ENCODE data around the gene TMED5. TPM values are rescaled to one million over a fixed set of nuclear protein-coding genes. Genes with fewer than 3 reads are reported as not detected.

Gene TMED5
- total and polyA plus RNA-seq, 4 experiments from 2014 or later = 23.2 to 60.8 (median 48.3) TPM

DNA sequence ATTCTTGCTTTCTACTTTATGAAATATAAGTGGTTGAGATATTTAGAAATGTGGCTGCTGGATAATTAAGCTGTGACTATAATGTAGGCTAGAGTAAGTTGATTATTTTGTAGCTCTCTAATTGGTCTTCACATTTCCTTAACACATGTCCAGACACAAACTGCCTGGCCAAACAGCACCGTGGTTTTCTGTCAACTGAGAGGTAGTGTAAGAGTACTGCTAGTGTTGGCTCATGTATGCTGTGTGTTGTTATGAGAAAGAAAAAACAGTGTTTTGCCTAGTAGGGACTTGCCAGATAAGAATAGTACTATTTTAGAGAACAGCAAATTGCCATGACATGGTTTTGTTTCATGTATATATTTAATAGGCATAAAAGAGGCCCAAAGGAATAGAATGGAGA lies 37.1 kb downstream of the TMED5 start:
- H3K36me3 ChIP-seq (ENCODE audit: insufficient read depth, low read length) = no peaks in the 10 kb centered on the region
- no peaks in the 10 kb centered on the region for H3K27me3 ChIP-seq (ENCODE audit: insufficient read depth, low read length)
- H3K9me3 ChIP-seq (ENCODE audit: control insufficient read depth in 1 of 2, low read length in 2 of 2) = no peaks in the 10 kb centered on the region
- peaks cover 13 to 25% of the 10 kb centered on the region in 2 donors for H3K36me3 Mint-ChIP-seq
- peaks cover 3 to 9% (median 5%) of the 10 kb centered on the region in 4 donors for H3K4me1 Mint-ChIP-seq
- no peaks in the 10 kb centered on the region for H3K9me3 Mint-ChIP-seq
- peak overlapping the region in 1 of 7 donors; percentile 50 for H3K27ac Mint-ChIP-seq
- H3K27me3 Mint-ChIP-seq = no peaks in the 10 kb centered on the region
- H3K27ac ChIP-seq (ENCODE audit: low read depth, low read length) = no peak overlapping the region
- no peak overlapping the region for H3K4me3 Mint-ChIP-seq
- no peak for DNase-seq
- intact Hi-C loops (cut with micrococcal nuclease) = no loop called here
- POLR2A ChIA-PET (ENCODE audit: partially characterized antibody) = no interaction called here
- H3K4me3 ChIP-seq (ENCODE audit: low read length in 2 of 2) = no peak overlapping the region
- CTCF ChIA-PET (ENCODE audit: partially characterized antibody) = no interaction called here
- H3K4me1 ChIP-seq (ENCODE audit: insufficient read depth, low read length) = no peaks in the 10 kb centered on the region

DNA sequence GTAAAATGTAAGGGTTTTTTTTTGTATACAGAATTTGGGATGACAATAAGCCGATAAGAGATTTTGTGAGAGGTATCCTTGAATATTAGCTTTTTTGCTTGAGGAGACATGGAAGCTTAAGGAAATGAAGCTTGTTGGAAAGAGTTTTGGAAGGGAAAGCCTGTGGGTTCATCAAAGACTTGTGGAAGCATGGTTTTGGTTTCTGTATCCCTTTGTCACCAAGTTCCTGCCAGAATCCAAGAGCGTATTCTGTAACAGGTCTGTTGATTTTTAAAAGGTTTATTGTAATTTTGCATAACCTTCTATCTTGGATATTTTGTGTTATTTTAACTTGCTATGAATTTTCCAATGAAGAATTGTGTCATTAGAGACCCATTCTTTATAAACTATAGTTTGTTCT lies 38.1 kb downstream of the TMED5 start:
- no peaks in the 10 kb centered on the region for H3K27me3 ChIP-seq (ENCODE audit: insufficient read depth, low read length)
- H3K36me3 Mint-ChIP-seq = peaks cover 4 to 25% of the 10 kb centered on the region in 2 donors

DNA sequence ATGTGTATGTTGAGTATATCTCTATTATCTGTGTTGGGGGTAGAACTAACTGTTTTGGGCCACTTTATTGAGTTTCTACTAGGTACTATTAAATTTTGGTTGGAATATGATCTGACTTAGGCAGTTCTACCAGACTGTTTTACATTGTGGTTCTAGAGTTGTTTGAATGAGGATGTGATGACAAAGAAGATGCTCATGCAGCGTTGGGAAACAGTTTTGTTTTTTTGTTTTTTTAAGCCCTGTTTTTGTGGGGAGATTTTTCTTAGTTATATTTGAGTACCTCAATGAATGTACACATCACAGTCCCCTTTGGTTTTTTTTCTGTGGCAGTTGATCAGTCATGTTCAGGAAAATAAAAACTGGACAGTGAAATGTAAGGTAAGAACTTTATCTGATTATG lies 40.1 kb downstream of the TMED5 start:
- H3K4me3 ChIP-seq (ENCODE audit: low read length in 2 of 2) = no peak overlapping the region
- no peak overlapping the region for H3K27ac ChIP-seq (ENCODE audit: low read depth, low read length)
- H3K4me1 ChIP-seq (ENCODE audit: insufficient read depth, low read length) = no peaks in the 10 kb centered on the region
- Mint-ChIP-seq H3K27ac (peak overlapping the region in 2 of 7 donors; percentile 43 to 67), H3K4me3 (no peak overlapping the region), H3K27me3 (no peaks in the 10 kb centered on the region), H3K9me3 (no peaks in the 10 kb centered on the region), H3K36me3 (peaks cover 9 to 41% of the 10 kb centered on the region in 2 donors), H3K4me1 (peaks cover 1 to 9% (median 5%) of the 10 kb centered on the region in 4 donors)
- no peak for DNase-seq
- H3K36me3 ChIP-seq (ENCODE audit: insufficient read depth, low read length) = peaks cover 6% of the 10 kb centered on the region
- ChIA-PET CTCF (ENCODE audit: partially characterized antibody) (no interaction called here), POLR2A (ENCODE audit: partially characterized antibody) (interaction anchor here (1.1 kb wide), 1 partner anchor 98 kb away, joined by 3 read pairs; no protein-coding TSS in a partner anchor)
- intact Hi-C loops (cut with micrococcal nuclease) = no loop called here
- H3K27me3 ChIP-seq (ENCODE audit: insufficient read depth, low read length) = no peaks in the 10 kb centered on the region
- H3K9me3 ChIP-seq (ENCODE audit: control insufficient read depth in 1 of 2, low read length in 2 of 2) = no peaks in the 10 kb centered on the region

More for the DNA sequence above, 38.1 kb downstream of the TMED5 start:
- Histone ChIP-seq H3K9me3 (ENCODE audit: control insufficient read depth in 1 of 2, low read length in 2 of 2) (no peaks in the 10 kb centered on the region), H3K36me3 (ENCODE audit: insufficient read depth, low read length) (peaks cover 5% of the 10 kb centered on the region), H3K4me3 (ENCODE audit: low read length in 2 of 2) (no peak overlapping the region), H3K4me1 (ENCODE audit: insufficient read depth, low read length) (no peaks in the 10 kb centered on the region), H3K27ac (ENCODE audit: low read depth, low read length) (no peak overlapping the region)
- Mint-ChIP-seq H3K4me3 (no peak overlapping the region), H3K27ac (peak overlapping the region in 4 of 7 donors; percentile 5 to 54 (median 31)), H3K9me3 (no peaks in the 10 kb centered on the region), H3K4me1 (peaks cover 3 to 9% (median 5%) of the 10 kb centered on the region in 4 donors), H3K27me3 (no peaks in the 10 kb centered on the region)
- ChIA-PET CTCF (ENCODE audit: partially characterized antibody) (no interaction called here), POLR2A (ENCODE audit: partially characterized antibody) (no interaction called here)
- intact Hi-C loops (cut with micrococcal nuclease) = no loop called here
- no peak for DNase-seq

- Histone ChIP-seq H3K9me3 (ENCODE audit: control insufficient read depth in 1 of 2, low read length in 2 of 2) (no peaks in the 10 kb centered on the region), H3K27ac (ENCODE audit: low read depth, low read length) (no peak overlapping the region), H3K4me3 (ENCODE audit: low read length in 2 of 2) (no peak overlapping the region), H3K27me3 (ENCODE audit: insufficient read depth, low read length) (no peaks in the 10 kb centered on the region), H3K36me3 (ENCODE audit: insufficient read depth, low read length) (peaks cover 10% of the 10 kb centered on the region), H3K4me1 (ENCODE audit: insufficient read depth, low read length) (no peaks in the 10 kb centered on the region)
- Mint-ChIP-seq H3K9me3 (no peaks in the 10 kb centered on the region), H3K4me1 (peaks cover 1 to 9% (median 5%) of the 10 kb centered on the region in 4 donors), H3K36me3 (peaks cover 15 to 47% of the 10 kb centered on the region in 2 donors), H3K27ac (peak overlapping the region in 2 of 7 donors; percentile 18 to 22), H3K27me3 (no peaks in the 10 kb centered on the region), H3K4me3 (no peak overlapping the region)
- CTCF ChIA-PET (ENCODE audit: partially characterized antibody) = interaction anchor here (1.5 kb wide), 1 partner anchor 12 kb away, joined by 3 read pairs; no protein-coding TSS in a partner anchor
- POLR2A ChIA-PET (ENCODE audit: partially characterized antibody) = interaction anchor here (0.9 kb wide), 1 partner anchor 43 kb away, joined by 3 read pairs; no protein-coding TSS in a partner anchor
- intact Hi-C loops (cut with micrococcal nuclease) = no loop called here
- DNase-seq = no peak
These were observed 42.5 kb downstream of the TMED5 start for GRCh38 chr1:93137604-93138292.

DNA sequence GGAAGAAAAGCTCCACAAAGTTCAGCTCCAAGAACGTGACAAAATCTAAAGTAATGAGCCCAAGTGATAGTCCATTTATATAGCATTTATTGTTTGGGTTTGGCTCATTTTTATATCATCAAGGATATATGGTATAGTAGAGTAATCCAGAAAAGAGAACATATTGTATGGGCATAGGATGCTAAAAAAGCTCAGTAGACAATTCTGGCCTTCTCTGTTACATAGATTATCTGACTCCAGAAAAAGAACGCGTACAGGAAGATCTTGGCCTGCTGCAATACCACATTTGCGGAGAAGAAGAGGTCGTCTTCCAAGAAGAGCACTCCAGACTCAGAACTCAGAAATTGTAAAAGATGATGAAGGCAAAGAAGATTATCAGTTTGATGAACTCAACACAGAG lies 43.8 kb downstream of the TMED5 start:
- POLR2A ChIA-PET (ENCODE audit: partially characterized antibody) = interaction anchor here (1.2 kb wide), 1 partner anchor 58 kb away, joined by 3 read pairs; the partner anchor contains the start of gene MTF2

DNA sequence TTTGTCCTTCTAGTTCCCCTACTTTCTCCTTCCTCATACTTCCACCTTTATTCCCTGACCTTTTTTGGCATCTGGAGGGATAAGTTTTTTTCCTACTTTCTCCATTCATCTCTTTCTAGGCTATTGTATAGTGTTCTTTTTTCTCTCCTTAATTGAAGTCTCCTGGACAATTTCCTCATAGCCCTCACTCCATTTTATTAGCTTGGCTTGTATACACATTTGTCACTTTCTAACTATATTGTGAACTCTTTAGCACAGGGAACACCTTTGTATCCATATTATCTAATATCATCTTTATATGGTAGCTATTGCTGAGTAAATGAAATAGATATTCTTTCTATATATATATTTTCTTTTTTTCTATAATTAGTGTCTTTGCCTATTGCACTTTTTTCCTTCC lies 47.6 kb downstream of the TMED5 start:
- intact Hi-C loops (cut with micrococcal nuclease) = no loop called here
- Histone ChIP-seq H3K4me3 (ENCODE audit: low read length in 2 of 2) (no peak overlapping the region), H3K4me1 (ENCODE audit: insufficient read depth, low read length) (no peaks in the 10 kb centered on the region), H3K27me3 (ENCODE audit: insufficient read depth, low read length) (no peaks in the 10 kb centered on the region), H3K9me3 (ENCODE audit: control insufficient read depth in 1 of 2, low read length in 2 of 2) (no peaks in the 10 kb centered on the region), H3K36me3 (ENCODE audit: insufficient read depth, low read length) (peaks cover 9% of the 10 kb centered on the region), H3K27ac (ENCODE audit: low read depth, low read length) (no peak overlapping the region)
- H3K4me1 Mint-ChIP-seq = peaks cover 0 to 3% (median 0%) of the 10 kb centered on the region in 4 donors
- ChIA-PET POLR2A (ENCODE audit: partially characterized antibody) (interaction anchor here (1.0 to 1.1 kb wide), 2 partner anchors 52 to 54 kb away, joined by 3 read pairs; partner anchors contain the start of gene MTF2), CTCF (ENCODE audit: partially characterized antibody) (no interaction called here)
- H3K4me3 Mint-ChIP-seq = no peak overlapping the region
- no peak overlapping the region for H3K27ac Mint-ChIP-seq
- no peak for DNase-seq
- H3K27me3 Mint-ChIP-seq = no peaks in the 10 kb centered on the region
- no peaks in the 10 kb centered on the region for H3K9me3 Mint-ChIP-seq
- peaks cover 15 to 32% of the 10 kb centered on the region in 2 donors for H3K36me3 Mint-ChIP-seq

More for the DNA sequence above, 43.8 kb downstream of the TMED5 start:
- Mint-ChIP-seq H3K36me3 (peaks cover 15 to 40% of the 10 kb centered on the region in 2 donors), H3K4me3 (no peak overlapping the region), H3K27ac (peak overlapping the region in 1 of 7 donors; percentile 55), H3K4me1 (peaks cover 0 to 4% (median 1%) of the 10 kb centered on the region in 4 donors), H3K27me3 (no peaks in the 10 kb centered on the region), H3K9me3 (no peaks in the 10 kb centered on the region)
- no peak overlapping the region for H3K4me3 ChIP-seq (ENCODE audit: low read length in 2 of 2)
- H3K27ac ChIP-seq (ENCODE audit: low read depth, low read length) = no peak overlapping the region
- intact Hi-C loops (cut with micrococcal nuclease) = no loop called here
- H3K27me3 ChIP-seq (ENCODE audit: insufficient read depth, low read length) = no peaks in the 10 kb centered on the region
- H3K4me1 ChIP-seq (ENCODE audit: insufficient read depth, low read length) = no peaks in the 10 kb centered on the region
- DNase-seq = no peak
- H3K36me3 ChIP-seq (ENCODE audit: insufficient read depth, low read length) = peaks cover 10% of the 10 kb centered on the region
- no peaks in the 10 kb centered on the region for H3K9me3 ChIP-seq (ENCODE audit: control insufficient read depth in 1 of 2, low read length in 2 of 2)
- CTCF ChIA-PET (ENCODE audit: partially characterized antibody) = no interaction called here

DNA sequence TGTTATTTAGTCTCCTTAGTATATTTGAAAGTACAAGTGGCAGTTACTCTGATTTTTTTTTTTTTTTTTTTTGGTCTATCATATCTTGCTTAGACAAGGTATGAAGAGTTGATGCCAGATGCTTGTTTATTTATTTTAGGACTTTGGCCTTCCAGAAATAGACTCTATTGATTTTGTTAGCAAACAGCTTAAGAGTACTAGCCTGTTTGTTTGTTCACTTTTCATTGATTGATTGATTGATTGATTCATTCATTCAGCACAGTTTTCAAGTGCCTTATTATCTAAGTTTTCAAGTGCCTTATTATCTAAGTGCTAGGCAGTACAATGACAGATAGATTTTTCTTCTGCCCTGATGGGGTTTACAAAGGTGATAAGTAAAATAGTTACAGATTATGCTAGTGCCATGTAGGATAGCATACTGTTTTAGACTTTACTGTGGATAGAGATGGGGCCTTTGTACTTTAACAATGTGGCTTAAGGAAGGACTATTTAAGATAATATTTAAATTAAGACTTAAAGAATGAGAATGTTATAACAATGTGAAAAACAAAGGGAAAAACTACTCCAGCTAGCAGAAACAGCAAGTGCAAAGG lies 50.6 kb downstream of the TMED5 start:
- H3K36me3 Mint-ChIP-seq = peaks cover 4 to 26% of the 10 kb centered on the region in 2 donors
- ChIA-PET POLR2A (ENCODE audit: partially characterized antibody) (no interaction called here), CTCF (ENCODE audit: partially characterized antibody) (no interaction called here)

More for the DNA sequence above, 50.6 kb downstream of the TMED5 start:
- Histone ChIP-seq H3K9me3 (ENCODE audit: control insufficient read depth in 1 of 2, low read length in 2 of 2) (no peaks in the 10 kb centered on the region), H3K4me3 (ENCODE audit: low read length in 2 of 2) (no peak overlapping the region), H3K36me3 (ENCODE audit: insufficient read depth, low read length) (peaks cover 7% of the 10 kb centered on the region), H3K27ac (ENCODE audit: low read depth, low read length) (no peak overlapping the region), H3K4me1 (ENCODE audit: insufficient read depth, low read length) (no peaks in the 10 kb centered on the region), H3K27me3 (ENCODE audit: insufficient read depth, low read length) (no peaks in the 10 kb centered on the region)
- Mint-ChIP-seq H3K27ac (peak overlapping the region in 1 of 7 donors; percentile 26), H3K4me3 (no peak overlapping the region), H3K27me3 (no peaks in the 10 kb centered on the region), H3K4me1 (peaks cover 0 to 3% (median under 1%) of the 10 kb centered on the region in 4 donors), H3K9me3 (no peaks in the 10 kb centered on the region)
- intact Hi-C loops (cut with micrococcal nuclease) = no loop called here
- DNase-seq = no peak
